WERI-Rb-1 (cell line): Measurements from ENCODE around the gene ZSWIM9.

Experiments used
- DNase-seq: peaks from one replicate; pipeline ENCODE4 v3.0.0-alpha.2; 2020
- H3K27ac ChIP-seq: fragments of 250-450 bp; sonication (Bioruptor Pico); 2 replicates; pipeline ENCODE4 v1.5.1; 2020; ENCODE audit warnings: mild to moderate bottlenecking, moderate library complexity
- H3K27me3 ChIP-seq: fragments of 250-450 bp; sonication (Bioruptor Pico); 2 replicates; pipeline ENCODE4 v1.5.1; 2021; ENCODE audit warnings: mild to moderate bottlenecking, low read depth, moderate library complexity; ENCODE audit not compliant: insufficient read depth, severe bottlenecking
- H3K36me3 ChIP-seq: fragments of 250-450 bp; sonication (Bioruptor Pico); 2 replicates; pipeline ENCODE4 v1.5.1; 2020; ENCODE audit warnings: mild to moderate bottlenecking, moderate library complexity
- H3K4me3 ChIP-seq: 2 replicates; pipeline ENCODE4 v1.5.1; 2011; ENCODE audit warnings: low read depth, mild to moderate bottlenecking, control low read depth, low read length
- H3K9me3 ChIP-seq: fragments of 250-450 bp; sonication (Bioruptor Pico); 2 replicates; pipeline ENCODE4 v1.5.1; 2021; ENCODE audit warnings: mild to moderate bottlenecking, moderate library complexity; ENCODE audit not compliant: severe bottlenecking
- CTCF ChIP-seq: IDR thresholded peaks from 2 replicates; pipeline ENCODE4 v1.5.1; 2011; ENCODE audit warnings: low read depth, mild to moderate bottlenecking, control low read depth, inconsistent platforms, low read length

Gene ZSWIM9

DNA sequence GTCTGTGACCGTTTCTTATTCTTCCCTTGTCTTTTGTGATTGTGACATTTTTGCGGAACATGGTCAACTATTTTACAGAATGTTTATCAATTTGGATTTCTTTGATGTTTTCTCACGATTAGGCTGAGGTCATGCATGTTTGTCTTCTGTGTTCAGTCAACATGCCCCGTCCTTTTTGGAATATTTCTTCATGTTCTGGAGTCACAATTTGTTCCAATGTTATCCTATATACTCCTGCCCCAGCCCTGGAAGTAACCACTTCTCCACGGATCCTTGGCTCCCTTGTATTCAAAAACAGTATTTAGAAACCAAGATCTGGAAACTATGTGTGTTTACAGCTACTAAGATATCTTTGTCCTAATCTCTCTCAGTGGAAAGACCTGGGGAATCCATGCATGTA, 75.6 kb downstream of the ZSWIM9 start:
- Histone ChIP-seq H3K36me3 (peaks cover 5% of the 10 kb centered on the region; the same call in 1 of the 2 replicates), H3K27me3 (no peaks in the 10 kb centered on the region), H3K9me3 (no peaks in the 10 kb centered on the region), H3K27ac (no peak overlapping the region), H3K4me3 (no peak overlapping the region)
- DNase-seq = no peak
- TF ChIP-seq CTCF = no peak

DNA sequence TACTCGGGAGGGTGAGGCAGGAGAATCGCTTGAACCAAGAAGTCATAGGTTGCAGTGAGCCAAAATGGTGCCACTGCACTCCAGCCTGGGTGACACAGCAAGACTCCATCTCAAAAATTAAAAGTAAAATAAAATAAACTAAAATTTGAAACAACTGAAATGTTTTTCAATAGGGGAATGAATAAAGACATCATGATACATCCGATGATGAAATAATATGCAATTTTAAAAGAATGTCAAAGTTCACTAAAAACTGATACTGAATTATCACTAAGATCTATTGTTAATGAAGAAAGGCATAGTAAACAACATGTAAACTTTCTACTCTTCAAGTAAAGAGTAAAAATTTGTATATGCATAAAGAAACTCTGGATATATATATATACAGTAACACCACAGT, 76.7 kb downstream of the ZSWIM9 start:
- Histone ChIP-seq H3K36me3 (peaks cover 5% of the 10 kb centered on the region; the same call in 1 of the 2 replicates), H3K27ac (no peak overlapping the region), H3K9me3 (no peaks in the 10 kb centered on the region), H3K4me3 (no peak overlapping the region), H3K27me3 (no peaks in the 10 kb centered on the region)
- no peak for DNase-seq
- TF ChIP-seq CTCF = no peak
